IMR-90 (cell line): ENCODE measurements around the gene C13orf42. TPM values are rescaled to one million over a fixed set of nuclear protein-coding genes. Genes with fewer than 3 reads are reported as not detected.

Source experiments
- ATAC-seq: fragments of 200-7000 bp; cut with Tn5 transposase; 2 replicates; pipeline ENCODE4 v1.9.1; 2020; ENCODE audit warnings: low read depth, mild to moderate bottlenecking, moderate library complexity
- BruUV-seq: library from RNA; stranded (reverse); fragments of 400-500 nt; replicated peaks from 2 replicates; lab custom pipeline; 2021; lab: Mats Ljungman, UMichigan
- CTCF ChIA-PET: fragments of 300-600 bp; formaldehyde crosslinking; extraction: SDS; loops from one replicate; lab custom pipeline; 2021; ENCODE audit warnings: antibody characterized with exemption; lab: Yijun Ruan, JAX
- POLR2A ChIA-PET: fragments of 300-600 bp; sonication (Branson Sonifier 250); formaldehyde crosslinking; loops from one replicate; lab custom pipeline; 2022; ENCODE audit warnings: antibody characterized with exemption; ENCODE audit not compliant: unreplicated experiment; lab: Charles Lee
- DNase-seq: peaks from one replicate; pipeline ENCODE4 v3.0.0; 2013
- H2AFZ ChIP-seq: replicated peaks from 2 replicates; pipeline ENCODE3; 2013; ENCODE audit warnings: low read length, mild to moderate bottlenecking; ENCODE audit not compliant: poor library complexity
- H2AK5ac ChIP-seq: 2 replicates; pipeline ENCODE4 v1.6.1; 2013; ENCODE audit warnings: low read depth, low read length, inconsistent platforms
- H2AK9ac ChIP-seq: replicated peaks from 2 replicates; pipeline ENCODE3; 2013; ENCODE audit warnings: mild to moderate bottlenecking, low read depth, low read length, moderate library complexity; ENCODE audit not compliant: poor library complexity
- H2BK120ac ChIP-seq: 2 replicates; pipeline ENCODE4 v1.6.1; 2013; ENCODE audit warnings: low read depth, low read length, inconsistent platforms
- H2BK15ac ChIP-seq: 3 replicates; pipeline ENCODE4 v1.6.1; 2013; ENCODE audit warnings: low read depth, low read length, inconsistent platforms
- H2BK20ac ChIP-seq: 2 replicates; pipeline ENCODE4 v1.6.1; 2013; ENCODE audit warnings: low read depth, mild to moderate bottlenecking, inconsistent platforms, low read length, moderate library complexity
- H2BK5ac ChIP-seq: 2 replicates; pipeline ENCODE4 v1.6.1; 2013; ENCODE audit warnings: mild to moderate bottlenecking, low read depth, low read length, inconsistent platforms; ENCODE audit not compliant: poor library complexity, severe bottlenecking
- H3K14ac ChIP-seq: replicated peaks from 2 replicates; pipeline ENCODE4 v1.6.1; 2013; ENCODE audit warnings: low read depth, low read length, inconsistent platforms
- H3K18ac ChIP-seq: 2 replicates; pipeline ENCODE4 v1.6.1; 2013; ENCODE audit warnings: low read depth, low read length, control low read depth
- H3K23ac ChIP-seq: 2 replicates; pipeline ENCODE4 v1.6.1; 2013; ENCODE audit warnings: low read depth, low read length, inconsistent platforms
- H3K27ac ChIP-seq: 2 replicates; pipeline ENCODE4 v1.5.1; 2013; ENCODE audit warnings: mild to moderate bottlenecking, control low read depth, low read length; ENCODE audit not compliant: insufficient read depth
- H3K27me3 ChIP-seq: 2 replicates; pipeline ENCODE4 v1.6.1; 2013; ENCODE audit warnings: low read length; ENCODE audit not compliant: control insufficient read depth, insufficient read depth
- H3K36me3 ChIP-seq: 2 replicates; pipeline ENCODE4 v1.6.1; 2013; ENCODE audit warnings: low read length, mixed read lengths; ENCODE audit not compliant: control insufficient read depth, insufficient read depth
- H3K4ac ChIP-seq: 2 replicates; pipeline ENCODE4 v1.6.1; 2013; ENCODE audit warnings: low read depth, low read length, inconsistent platforms
- H3K4me1 ChIP-seq: 2 replicates; pipeline ENCODE4 v1.6.1; 2013; ENCODE audit warnings: low read length, mixed read lengths; ENCODE audit not compliant: control insufficient read depth, insufficient read depth
- H3K4me2 ChIP-seq: 2 replicates; pipeline ENCODE4 v1.6.1; 2013; ENCODE audit warnings: low read depth, mild to moderate bottlenecking, control low read depth, low read length, moderate library complexity
- H3K4me3 ChIP-seq: 2 replicates; pipeline ENCODE4 v1.5.1; 2013; ENCODE audit warnings: low read depth, mild to moderate bottlenecking, control low read depth, low read length, moderate library complexity; ENCODE audit not compliant: insufficient read depth
- H3K56ac ChIP-seq: 2 replicates; pipeline ENCODE4 v1.6.1; 2013; ENCODE audit warnings: low read length, inconsistent platforms; ENCODE audit not compliant: insufficient read depth; ENCODE audit errors: extremely low read depth
- H3K79me1 ChIP-seq, 2 experiments: 2 replicates each; pipeline ENCODE4 v1.6.1; 2013; ENCODE audit warnings: low read length in 2 of 2, inconsistent platforms in 1 of 2, low read depth in 1 of 2
- H3K9ac ChIP-seq: 2 replicates; pipeline ENCODE4 v1.6.1; 2013; ENCODE audit warnings: low read depth, low read length, control low read depth
- H3K9me1 ChIP-seq: 2 replicates; pipeline ENCODE4 v1.6.1; 2013; ENCODE audit warnings: low read length, inconsistent platforms; ENCODE audit not compliant: insufficient read depth
- H3K9me3 ChIP-seq: 2 replicates; pipeline ENCODE4 v1.6.1; 2013; ENCODE audit warnings: low read length; ENCODE audit not compliant: control insufficient read depth, insufficient read depth
- H4K20me1 ChIP-seq: 2 replicates; pipeline ENCODE4 v1.6.1; 2013; ENCODE audit warnings: low read length, inconsistent platforms; ENCODE audit not compliant: insufficient read depth
- H4K5ac ChIP-seq: 2 replicates; pipeline ENCODE4 v1.6.1; 2013; ENCODE audit warnings: mild to moderate bottlenecking, low read depth, low read length, control low read depth
- H4K8ac ChIP-seq, 2 experiments: 2 replicates each; pipeline ENCODE4 v1.6.1; 2013; ENCODE audit warnings: low read depth in 2 of 2, low read length in 2 of 2, control low read depth in 1 of 2, inconsistent platforms in 1 of 2
- H4K91ac ChIP-seq: 2 replicates; pipeline ENCODE4 v1.6.1; 2013; ENCODE audit warnings: low read depth, low read length, inconsistent platforms; ENCODE audit not compliant: insufficient read depth
- BHLHE40 ChIP-seq: fragments of 150-350 bp; IDR thresholded peaks from 2 replicates; pipeline ENCODE4 v1.6.1; 2016; ENCODE audit warnings: mild to moderate bottlenecking, low read depth, low read length
- CEBPB ChIP-seq: IDR thresholded peaks from 2 replicates; pipeline ENCODE4 v1.6.1; 2012; ENCODE audit warnings: low read depth, low read length, improper control_type of control experiment
- CHD1 ChIP-seq: IDR thresholded peaks from 2 replicates; pipeline ENCODE4 v1.6.1; 2012; ENCODE audit warnings: low read depth, low read length, improper control_type of control experiment
- FOS ChIP-seq: fragments of 150-350 bp; IDR thresholded peaks from 2 replicates; pipeline ENCODE4 v1.6.1; 2016; ENCODE audit warnings: low read depth, low read length
- MAFK ChIP-seq: IDR thresholded peaks from 2 replicates; pipeline ENCODE4 v1.6.1; 2012; ENCODE audit warnings: low read depth, low read length, improper control_type of control experiment
- MAZ ChIP-seq: IDR thresholded peaks from 2 replicates; pipeline ENCODE4 v1.6.1; 2012; ENCODE audit warnings: low read depth, mild to moderate bottlenecking, low read length, improper control_type of control experiment, moderate library complexity, borderline replicate concordance
- MXI1 ChIP-seq: IDR thresholded peaks from 2 replicates; pipeline ENCODE4 v1.6.1; 2012; ENCODE audit warnings: low read depth, mild to moderate bottlenecking, low read length, moderate library complexity, borderline replicate concordance
- NFE2L2 ChIP-seq: fragments of 150-350 bp; IDR thresholded peaks from 2 replicates; pipeline ENCODE4 v1.6.1; 2016; ENCODE audit warnings: low read depth, mild to moderate bottlenecking, low read length
- POLR2A ChIP-seq: IDR thresholded peaks from 2 replicates; pipeline ENCODE4 v1.6.1; 2012; ENCODE audit warnings: mild to moderate bottlenecking, low read depth, low read length
- RAD21 ChIP-seq: IDR thresholded peaks from 2 replicates; pipeline ENCODE4 v1.6.1; 2012; ENCODE audit warnings: low read length, improper control_type of control experiment
- RCOR1 ChIP-seq: IDR thresholded peaks from 2 replicates; pipeline ENCODE4 v1.6.1; 2012; ENCODE audit warnings: mild to moderate bottlenecking, low read length, improper control_type of control experiment; ENCODE audit not compliant: insufficient replicate concordance
- RFX5 ChIP-seq: IDR thresholded peaks from 2 replicates; pipeline ENCODE4 v1.8.0; 2012; ENCODE audit warnings: low read depth, mild to moderate bottlenecking, low read length, moderate library complexity
- SMC3 ChIP-seq: fragments of 150-350 bp; IDR thresholded peaks from 2 replicates; pipeline ENCODE4 v1.6.1; 2016; ENCODE audit warnings: low read depth, mild to moderate bottlenecking, antibody characterized with exemption, low read length, moderate library complexity
- WGBS, 2 experiments: methylation state at CpG; one replicate each; pipeline versions ENCODE4 v1.1.5 to v1.1.7; 2013; ENCODE audit warnings: missing lambda C conversion rate in 2 of 2; ENCODE audit not compliant: insufficient read length in 1 of 2; ENCODE audit errors: extremely low coverage in 2 of 2; 5-methylcytosine and 5-hydroxymethylcytosine counted together
- dilution Hi-C: fragments of 300-500 bp; cut with HindIII; formaldehyde crosslinking; loops from one replicate; pipeline ENCODE4 v1.14.3; 2018; ENCODE audit warnings: low sequenced_read_pairs; ENCODE audit not compliant: unreplicated experiment
- in situ Hi-C: fragments of 300-500 bp; cut with MboI; formaldehyde crosslinking; loops from 3 replicates; pipeline ENCODE4 v1.14.3; 2019; ENCODE audit warnings: low sequenced_read_pairs, inconsistent platforms, mixed read lengths
- intact Hi-C: fragments of 100-400 bp; cut with micrococcal nuclease; formaldehyde crosslinking; loops from 2 replicates; pipeline ENCODE4 v1.10.0; 2022
- polyA plus RNA-seq, 3 experiments: library from polyadenylated mRNA; depleted of rRNA; stranded (reverse); fragments of >200 nt; gene quantifications; 2 replicates each; pipeline ENCODE4 v1.2.3, GENCODE V29; 2012; ENCODE audit warnings: low replicate concordance in 1 of 3
- total RNA-seq: library from RNA; depleted of rRNA; stranded (reverse); fragments of >200 nt; gene quantifications from 2 replicates; pipeline ENCODE4 v1.2.3, GENCODE V29; 2012
- TF ChIP-seq, protein P1 (sequence below): conservative IDR thresholded peaks from 2 replicates; pipeline ENCODE4 v1.5.1; 2012; ENCODE audit warnings: mild to moderate bottlenecking, low read depth, low read length, improper control_type of control experiment
- TF ChIP-seq, protein P2 (sequence below): fragments of 150-350 bp; IDR thresholded peaks from 2 replicates; pipeline ENCODE4 v1.6.1; 2016; ENCODE audit warnings: low read depth, mild to moderate bottlenecking, low read length, moderate library complexity, borderline replicate concordance
- TF ChIP-seq, protein P3 (sequence below): fragments of 150-350 bp; IDR thresholded peaks from 2 replicates; pipeline ENCODE4 v1.6.1; 2017; ENCODE audit warnings: mild to moderate bottlenecking, antibody characterized with exemption, low read length, low read depth

C13orf42 gene
- total and polyA plus RNA-seq, 2 of the 4 experiments (the other 2 are of a cell fraction), result not detected

DNA sequence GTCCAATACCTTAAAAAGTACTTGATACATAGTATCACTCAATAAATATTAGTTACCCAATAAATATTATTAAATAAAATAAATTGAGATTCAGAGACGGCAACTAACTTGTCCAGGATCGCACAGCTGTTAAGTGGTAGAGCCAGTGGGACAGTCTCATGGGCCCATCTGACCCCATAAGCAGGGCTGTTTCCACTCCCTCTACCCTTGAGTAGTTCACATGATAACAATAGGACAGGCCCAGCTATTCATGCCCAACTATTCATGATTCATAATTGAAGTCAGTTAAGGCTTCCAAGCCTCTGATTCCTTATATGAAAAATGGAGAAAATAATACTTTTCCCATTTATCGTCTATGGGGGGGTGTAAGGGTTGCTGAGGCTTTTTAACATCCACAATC is 78.2 kb downstream of the C13orf42 start:
- H4K8ac ChIP-seq, result no peak overlapping the region
- DNase-seq (no peak), ATAC-seq (no peak)
- no peak overlapping the region for H3K23ac ChIP-seq
- H3K4me1 ChIP-seq, result no peaks in the 10 kb centered on the region
- H3K18ac ChIP-seq, result no peak overlapping the region
- ChIA-PET CTCF (no interaction called here), POLR2A (no interaction called here)
- H3K4me2 ChIP-seq, result no peak overlapping the region
- H2AFZ ChIP-seq, result no peak overlapping the region
- H3K27me3 ChIP-seq, result peaks cover 13% of the 10 kb centered on the region
- no peak overlapping the region for H2AK5ac ChIP-seq
- no peaks in the 10 kb centered on the region for H3K9me3 ChIP-seq
- no peaks in the 10 kb centered on the region for H4K20me1 ChIP-seq
- no peak overlapping the region for H2AK9ac ChIP-seq
- H2BK15ac ChIP-seq, result no peak overlapping the region
- no CpG with 5 or more reads among the region's 3 CpGs for WGBS, 2 experiments
- H3K56ac ChIP-seq, result no peak overlapping the region
- no peaks in the 10 kb centered on the region for H3K79me1 ChIP-seq
- H3K4ac ChIP-seq, result no peak overlapping the region
- H4K91ac ChIP-seq, result no peak overlapping the region
- no peak overlapping the region for H3K9ac ChIP-seq
- H3K14ac ChIP-seq, result no peak overlapping the region
- TF ChIP-seq POLR2A (no peak), CEBPB (no peak), MAZ (no peak), RAD21 (no peak), RCOR1 (no peak), CHD1 (no peak), NFE2L2 (no peak), MXI1 (no peak), FOS (no peak), RFX5 (no peak), SMC3 (no peak), MAFK (no peak), BHLHE40 (no peak)
- TF ChIP-seq, protein P1, sequence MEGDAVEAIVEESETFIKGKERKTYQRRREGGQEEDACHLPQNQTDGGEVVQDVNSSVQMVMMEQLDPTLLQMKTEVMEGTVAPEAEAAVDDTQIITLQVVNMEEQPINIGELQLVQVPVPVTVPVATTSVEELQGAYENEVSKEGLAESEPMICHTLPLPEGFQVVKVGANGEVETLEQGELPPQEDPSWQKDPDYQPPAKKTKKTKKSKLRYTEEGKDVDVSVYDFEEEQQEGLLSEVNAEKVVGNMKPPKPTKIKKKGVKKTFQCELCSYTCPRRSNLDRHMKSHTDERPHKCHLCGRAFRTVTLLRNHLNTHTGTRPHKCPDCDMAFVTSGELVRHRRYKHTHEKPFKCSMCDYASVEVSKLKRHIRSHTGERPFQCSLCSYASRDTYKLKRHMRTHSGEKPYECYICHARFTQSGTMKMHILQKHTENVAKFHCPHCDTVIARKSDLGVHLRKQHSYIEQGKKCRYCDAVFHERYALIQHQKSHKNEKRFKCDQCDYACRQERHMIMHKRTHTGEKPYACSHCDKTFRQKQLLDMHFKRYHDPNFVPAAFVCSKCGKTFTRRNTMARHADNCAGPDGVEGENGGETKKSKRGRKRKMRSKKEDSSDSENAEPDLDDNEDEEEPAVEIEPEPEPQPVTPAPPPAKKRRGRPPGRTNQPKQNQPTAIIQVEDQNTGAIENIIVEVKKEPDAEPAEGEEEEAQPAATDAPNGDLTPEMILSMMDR, result no peak
- TF ChIP-seq, protein P2, sequence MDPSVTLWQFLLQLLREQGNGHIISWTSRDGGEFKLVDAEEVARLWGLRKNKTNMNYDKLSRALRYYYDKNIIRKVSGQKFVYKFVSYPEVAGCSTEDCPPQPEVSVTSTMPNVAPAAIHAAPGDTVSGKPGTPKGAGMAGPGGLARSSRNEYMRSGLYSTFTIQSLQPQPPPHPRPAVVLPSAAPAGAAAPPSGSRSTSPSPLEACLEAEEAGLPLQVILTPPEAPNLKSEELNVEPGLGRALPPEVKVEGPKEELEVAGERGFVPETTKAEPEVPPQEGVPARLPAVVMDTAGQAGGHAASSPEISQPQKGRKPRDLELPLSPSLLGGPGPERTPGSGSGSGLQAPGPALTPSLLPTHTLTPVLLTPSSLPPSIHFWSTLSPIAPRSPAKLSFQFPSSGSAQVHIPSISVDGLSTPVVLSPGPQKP, result no peak
- TF ChIP-seq, protein P3, sequence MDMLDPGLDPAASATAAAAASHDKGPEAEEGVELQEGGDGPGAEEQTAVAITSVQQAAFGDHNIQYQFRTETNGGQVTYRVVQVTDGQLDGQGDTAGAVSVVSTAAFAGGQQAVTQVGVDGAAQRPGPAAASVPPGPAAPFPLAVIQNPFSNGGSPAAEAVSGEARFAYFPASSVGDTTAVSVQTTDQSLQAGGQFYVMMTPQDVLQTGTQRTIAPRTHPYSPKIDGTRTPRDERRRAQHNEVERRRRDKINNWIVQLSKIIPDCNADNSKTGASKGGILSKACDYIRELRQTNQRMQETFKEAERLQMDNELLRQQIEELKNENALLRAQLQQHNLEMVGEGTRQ, result no peak
- no peak overlapping the region for H2BK120ac ChIP-seq
- no TSS peak for BruUV-seq
- H3K27ac ChIP-seq, result no peak overlapping the region
- in situ Hi-C loops (no loop called here), dilution Hi-C loops (no loop called here), intact Hi-C loops (no loop called here)
- no peak overlapping the region for H2BK5ac ChIP-seq
- no peaks in the 10 kb centered on the region for H3K9me1 ChIP-seq
- H4K5ac ChIP-seq, result no peak overlapping the region
- no peak overlapping the region for H3K4me3 ChIP-seq
- no peaks in the 10 kb centered on the region for H3K36me3 ChIP-seq
- no peak overlapping the region for H2BK20ac ChIP-seq
